ELF-1 (cell line): Measurements from ENCODE around the gene CLUH.

ENCODE experiments used
- DNase-seq: peaks from one replicate; pipeline ENCODE4 v3.0.0-alpha.2; 2016; ENCODE audit warnings: low read depth, low spot score

CLUH gene

DNA sequence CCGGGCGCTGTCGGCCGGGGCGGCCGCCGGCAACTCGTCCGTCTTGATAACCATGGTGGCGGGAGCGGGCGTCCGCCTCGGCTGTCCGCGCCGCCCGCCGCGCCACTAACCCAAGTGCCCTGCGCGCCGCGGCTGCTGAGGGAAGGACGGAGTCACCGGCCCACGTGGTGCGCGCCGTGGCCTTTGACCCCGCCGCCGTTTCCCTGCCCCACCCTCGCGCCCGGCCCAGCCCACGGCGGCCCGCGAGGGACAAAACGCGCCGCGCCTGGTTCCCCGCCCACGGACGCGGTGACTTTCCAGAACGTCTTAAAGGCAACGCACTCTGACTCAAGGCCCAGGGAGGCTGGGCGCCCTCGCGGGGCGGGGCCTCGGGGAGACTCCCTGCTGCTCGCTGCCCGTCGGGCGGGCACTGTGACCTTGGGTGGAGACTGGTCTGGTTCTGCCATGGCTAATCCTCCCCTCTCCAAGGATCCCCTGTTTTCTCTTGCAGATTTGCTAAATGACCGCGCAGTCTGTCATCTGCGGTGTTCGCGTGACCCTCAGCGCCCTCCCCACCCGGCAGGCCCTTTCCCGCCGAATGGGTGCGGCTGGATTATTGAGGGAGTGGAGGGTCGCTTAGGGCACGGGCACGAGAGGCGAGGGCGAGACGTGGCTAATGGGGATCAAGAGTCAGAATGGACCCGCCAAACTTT, at the start of gene CLUH:
CLUH (minus strand) TSS at position 157 of the 692 bp plus-strand sequence; CDS start at position 54, 103 bp downstream.
- DNase-seq: peak; percentile 92

DNA sequence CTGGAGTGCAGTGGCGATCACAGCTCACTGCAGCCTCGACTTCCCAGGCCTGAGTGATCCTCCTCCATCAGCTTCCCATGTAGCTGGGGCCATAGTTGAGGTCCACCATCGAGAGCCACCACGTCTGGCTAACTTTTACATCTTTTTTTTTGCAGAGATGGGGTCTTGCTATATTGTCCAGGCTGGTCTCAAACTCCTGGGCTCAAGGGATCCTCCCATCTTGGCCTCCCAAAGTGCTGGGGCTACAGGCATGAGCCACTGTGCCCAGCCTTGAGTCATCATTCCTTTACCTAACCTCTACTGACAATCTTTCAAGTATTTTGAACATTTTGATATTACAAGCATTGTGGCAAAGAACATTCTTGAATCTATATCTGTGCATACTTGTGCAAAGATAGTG, 47.3 kb upstream of the CLUH start:
- no peak for DNase-seq

DNA sequence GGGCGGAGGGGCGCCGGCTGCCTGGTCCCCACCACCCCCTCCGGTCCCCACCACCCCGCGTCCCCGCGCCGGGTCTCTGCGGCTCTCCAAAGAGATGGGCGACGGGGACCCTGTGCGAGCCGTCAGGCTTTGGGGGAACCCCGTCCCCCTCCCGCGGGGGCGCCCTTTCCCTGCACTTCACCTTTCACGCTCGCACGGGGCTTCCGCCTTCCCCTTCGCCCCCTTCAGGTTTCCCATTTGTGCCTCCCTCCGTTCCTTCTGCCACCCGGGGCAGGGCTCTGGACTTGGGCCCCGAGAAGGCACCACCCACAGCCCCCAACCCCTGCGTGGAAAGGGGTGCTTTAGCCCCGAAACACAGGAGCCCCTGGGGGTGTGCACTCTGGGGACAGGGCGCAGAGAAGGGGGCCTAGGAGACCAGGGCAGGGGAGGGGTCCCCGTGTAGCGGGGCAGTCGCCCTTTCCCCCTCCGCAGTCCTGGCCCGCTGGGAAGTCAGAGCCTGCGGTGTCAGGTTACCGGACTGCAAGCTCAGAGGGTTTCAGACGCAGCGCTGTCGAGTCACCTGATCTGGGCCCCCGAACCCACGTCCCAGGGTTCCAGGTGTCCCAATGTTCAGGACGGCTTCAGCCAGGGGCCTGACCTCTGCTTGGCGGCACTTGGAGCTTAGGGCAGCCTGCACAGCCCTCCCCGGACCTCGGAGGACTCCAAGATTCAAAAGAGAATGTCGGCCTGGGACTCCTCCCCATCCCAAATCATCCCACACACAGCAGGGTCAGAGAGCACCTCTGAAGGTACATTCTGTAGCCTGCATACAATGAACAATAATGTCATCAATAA, 44.5 kb upstream of the CLUH start:
- peak; percentile 67 for DNase-seq

- DNase-seq: no peak
These were observed 39.9 kb upstream of the CLUH start for GRCh38 chr17:2751491-2751890.

- DNase-seq: no peak
These were observed 39.2 kb upstream of the CLUH start for GRCh38 chr17:2750721-2751120.

DNA sequence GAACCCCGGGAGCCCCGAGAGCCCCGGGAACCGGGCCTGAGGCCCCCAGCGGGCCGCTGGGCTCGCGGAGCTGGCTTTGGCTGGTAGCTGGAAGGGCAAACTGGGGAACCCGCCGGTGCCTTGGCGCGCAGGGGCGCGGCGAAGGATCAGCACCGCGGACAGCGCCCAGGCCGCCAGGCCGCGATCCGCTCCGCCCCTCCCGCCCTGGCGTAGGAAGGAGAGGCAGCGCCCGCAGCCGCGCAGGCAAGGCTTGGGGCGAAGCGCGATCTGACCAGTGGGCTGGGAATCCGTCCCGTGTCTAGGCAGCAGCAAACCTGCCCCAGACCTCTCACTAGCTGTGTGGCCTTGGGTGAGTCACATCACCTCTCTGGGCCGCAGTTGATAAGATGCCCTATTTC, 38.2 kb upstream of the CLUH start:
- peak; percentile 90 for DNase-seq

- DNase-seq: no peak
These were observed 37.7 kb upstream of the CLUH start, which contains the start of gene CCDC92B for GRCh38 chr17:2749058-2749783. TSS of gene CCDC92B (minus strand) at chr17:2749652. CDS start at chr17:2735145, 14,507 bp downstream.

GRCh38 chr17:2745317-2746037, 33.9 kb upstream of the CLUH start:
- DNase-seq: no peak

GRCh38 chr17:2737693-2738092, 26.1 kb upstream of the CLUH start:
- no peak for DNase-seq

DNA sequence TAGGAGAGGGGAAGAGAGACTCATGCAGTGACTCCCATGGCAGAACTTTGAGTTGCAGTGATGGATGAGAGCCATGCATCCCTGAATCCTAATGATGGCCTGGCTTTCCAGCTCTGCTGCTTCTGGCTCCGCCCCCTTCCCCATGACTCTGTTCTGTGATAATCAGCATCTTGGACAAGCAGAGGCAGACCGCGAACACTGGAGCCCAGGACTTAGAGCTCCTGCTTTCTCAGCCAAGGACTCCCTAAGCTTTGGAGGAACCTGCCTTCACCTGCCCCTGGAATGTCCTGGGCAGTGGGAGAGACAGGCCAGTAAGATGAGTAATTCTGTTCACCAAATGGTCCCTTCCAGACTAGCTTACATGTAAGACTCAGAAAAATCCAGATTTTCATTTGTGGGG, 25.4 kb upstream of the CLUH start:
- peak; percentile 39 for DNase-seq

- DNase-seq: no peak
These were observed 24.3 kb upstream of the CLUH start for GRCh38 chr17:2735896-2736295.

DNA sequence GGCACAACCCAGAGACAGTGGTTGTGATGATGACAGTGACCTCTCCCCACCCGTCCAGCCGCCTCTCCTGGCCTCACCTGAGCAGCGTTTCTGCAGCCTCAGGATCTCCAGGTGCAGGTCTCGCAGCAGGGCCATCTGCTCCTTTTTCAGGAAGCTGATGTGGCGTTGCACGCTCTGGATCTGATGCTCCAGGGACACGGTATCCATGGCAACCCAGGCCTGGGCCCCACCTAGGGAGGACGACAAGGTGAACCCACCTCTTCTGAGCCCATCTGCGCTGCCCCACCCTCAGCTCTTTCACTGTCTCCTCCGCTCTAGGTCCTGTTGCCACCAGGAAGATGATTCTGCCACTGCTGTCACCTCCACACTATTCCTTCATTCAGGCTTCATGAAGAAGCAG, 23.4 kb upstream of the CLUH start:
- no peak for DNase-seq

DNA sequence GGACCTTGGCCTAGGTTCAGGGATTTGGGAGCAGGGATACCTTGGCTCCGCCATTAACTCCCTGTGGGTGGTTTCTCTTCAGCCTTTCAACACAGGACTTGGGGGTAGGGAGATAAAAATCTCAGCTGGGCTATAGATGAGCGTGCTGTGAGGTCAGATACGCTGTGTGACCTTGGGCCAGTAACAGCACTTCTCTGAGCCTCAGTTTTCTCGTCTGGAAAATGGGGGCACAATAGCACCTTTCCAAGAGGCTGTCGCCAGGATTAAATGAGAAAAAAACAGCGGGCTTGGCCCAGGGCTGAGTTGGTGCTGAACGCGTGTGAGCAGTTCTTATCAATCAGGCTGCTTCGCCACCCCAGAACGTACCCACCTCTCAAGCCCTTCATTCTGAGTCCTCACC, 20.2 kb upstream of the CLUH start:
- no peak for DNase-seq

- DNase-seq: no peak
These were observed 19.3 kb upstream of the CLUH start for GRCh38 chr17:2730764-2731353.

DNA sequence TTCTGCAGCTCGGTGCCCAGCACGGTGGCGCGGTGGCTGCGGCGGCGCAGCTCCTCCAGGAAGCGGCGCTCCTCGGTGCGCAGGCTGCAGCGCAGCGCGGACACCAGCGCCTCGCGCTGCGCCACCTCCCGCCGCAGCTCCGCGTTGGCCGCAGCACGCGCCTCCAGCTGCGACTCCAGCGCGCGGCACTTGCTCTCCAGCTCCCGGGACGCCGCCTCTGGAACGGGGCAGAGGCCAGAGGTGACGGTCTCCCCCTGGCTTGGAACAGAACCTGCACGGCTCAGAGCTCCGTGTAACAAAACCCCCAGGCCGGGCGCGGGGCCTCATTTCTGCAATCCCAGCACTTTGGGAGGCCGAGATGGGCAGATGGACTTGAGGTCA, 13.2 kb upstream of the CLUH start:
- peak; percentile 81 for DNase-seq

DNA sequence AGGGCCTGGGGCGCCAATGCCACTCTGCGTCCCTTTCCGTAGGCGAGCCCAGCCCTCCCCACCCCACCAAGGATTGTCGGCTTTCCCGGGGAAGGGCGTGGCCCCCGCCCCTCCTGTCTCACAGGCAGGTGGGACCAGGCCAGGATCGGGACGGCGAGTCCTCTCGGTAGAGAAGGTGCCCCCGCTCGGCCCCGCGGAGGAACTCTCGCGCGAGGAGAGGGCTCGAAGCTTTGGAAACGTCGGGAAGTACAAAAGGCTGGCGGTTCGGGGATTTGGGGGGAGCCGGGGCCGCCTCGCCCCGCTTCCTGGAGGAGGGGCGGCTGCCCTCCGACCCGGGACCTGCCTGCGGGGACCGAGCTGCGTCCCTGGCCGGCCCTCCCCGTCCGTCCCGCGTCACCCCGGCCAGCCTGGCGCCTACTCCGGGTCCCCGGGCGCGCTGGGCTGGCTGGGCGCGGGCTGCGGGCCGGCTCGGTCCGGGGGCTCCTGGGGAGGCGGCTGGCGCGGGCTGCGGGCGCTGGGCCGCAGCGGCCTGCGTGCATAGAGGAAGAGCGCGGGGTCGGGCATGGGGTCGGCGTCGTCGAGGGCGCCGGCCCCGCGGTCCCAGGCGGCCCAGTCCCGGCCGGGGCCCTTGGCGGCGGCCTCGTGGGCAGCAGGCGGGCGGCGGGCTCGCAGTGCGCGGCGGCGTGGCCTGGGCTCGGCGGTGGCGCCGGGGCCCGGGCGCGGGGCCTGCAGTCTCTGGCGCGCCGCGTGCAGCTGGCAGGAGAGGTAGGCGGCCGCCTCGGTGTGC, 12.6 kb upstream of the CLUH start:
- peak; percentile 77 for DNase-seq

DNA sequence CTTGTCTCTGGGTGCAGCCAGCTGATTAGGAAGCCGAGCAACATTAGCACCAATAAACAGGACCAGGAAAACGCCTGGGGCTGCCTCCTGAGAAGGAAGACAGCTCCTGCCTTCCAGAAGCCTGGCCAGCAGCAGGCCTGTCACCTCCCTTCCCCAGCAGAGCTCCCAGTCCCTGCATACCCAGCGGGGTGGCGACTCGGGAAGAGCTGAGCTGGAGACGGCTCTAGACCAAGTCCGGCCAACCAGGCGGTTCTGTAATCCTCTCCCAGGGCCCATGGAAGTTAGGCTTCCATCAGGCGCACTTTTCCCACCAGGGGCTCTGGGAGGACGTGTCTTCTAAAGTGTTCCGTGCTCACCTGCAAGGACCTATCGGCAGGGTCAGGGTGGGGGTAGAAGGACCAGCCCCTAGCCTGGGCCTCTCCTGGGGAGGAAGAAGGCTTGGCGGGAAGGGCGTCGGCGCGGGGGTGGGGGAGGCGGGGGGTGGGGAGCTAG, 12.0 kb upstream of the CLUH start:
- DNase-seq: peak; percentile 97

DNA sequence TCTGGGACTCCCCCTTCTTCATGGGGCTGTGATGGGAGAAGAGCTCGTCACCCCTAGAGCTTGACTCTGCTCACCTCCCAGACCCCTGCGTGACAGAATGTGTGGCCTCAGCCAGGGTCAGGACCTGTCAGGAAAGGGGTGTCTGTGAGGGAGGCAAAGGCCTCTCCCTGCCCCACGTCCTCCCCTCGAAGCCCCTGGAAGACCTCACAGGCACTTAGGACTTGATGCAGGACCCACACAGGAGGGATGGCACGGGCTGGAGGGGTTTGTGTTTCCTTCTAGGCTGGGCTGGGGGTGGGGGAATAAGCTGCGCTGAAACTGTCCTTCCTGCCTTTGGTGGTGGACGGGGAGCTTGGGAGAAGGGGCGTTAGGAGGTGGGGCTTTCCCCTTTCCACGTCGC, 11.0 kb upstream of the CLUH start:
- no peak for DNase-seq

GRCh38 chr17:2721603-2722002, 10.0 kb upstream of the CLUH start:
- DNase-seq: no peak

DNA sequence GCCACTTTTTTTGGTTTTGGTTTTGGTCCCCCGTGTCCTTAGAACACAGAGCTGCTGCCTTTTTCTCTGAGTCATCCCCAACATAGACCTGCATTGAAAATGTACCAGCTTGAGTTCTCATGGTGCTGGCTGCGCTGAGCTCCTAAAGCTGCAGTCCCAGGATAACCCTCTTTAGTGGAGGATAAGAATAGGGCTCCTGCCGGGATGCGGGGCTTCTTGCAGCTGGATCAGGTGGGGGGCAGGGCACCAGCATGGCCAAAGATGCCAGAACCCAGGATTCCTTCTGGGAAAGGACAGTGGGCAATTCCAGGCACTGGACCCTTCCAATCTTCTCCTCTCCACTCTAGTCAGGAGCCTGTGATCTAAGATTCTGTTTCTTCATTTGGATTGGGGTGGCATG, 8.3 kb upstream of the CLUH start:
- DNase-seq: no peak
